GM21423 (cell line): ENCODE measurements around the gene GSTM4.

Experiments
- ATAC-seq: cut with Tn5 transposase; IDR thresholded peaks from one replicate; pipeline ENCODE4 v1.9.1; 2021; ENCODE audit warnings: mild to moderate bottlenecking, moderate library complexity; ENCODE audit not compliant: unreplicated experiment

Gene GSTM4

GRCh38 chr1:109655615-109656519 lies at the start of gene GSTM4:
Gene GSTM4, plus strand, starts transcription at chr1:109656099. Its CDS starts 291 bp downstream, at chr1:109656390.
- peak; percentile 94 for ATAC-seq

GRCh38 chr1:109609881-109610280 lies 46.0 kb upstream of the GSTM4 start:
- no peak for ATAC-seq

GRCh38 chr1:109610609-109611307 lies 45.1 kb upstream of the GSTM4 start:
- no peak for ATAC-seq

GRCh38 chr1:109611308-109611990 lies 44.5 kb upstream of the GSTM4 start:
- ATAC-seq, result no peak

DNA sequence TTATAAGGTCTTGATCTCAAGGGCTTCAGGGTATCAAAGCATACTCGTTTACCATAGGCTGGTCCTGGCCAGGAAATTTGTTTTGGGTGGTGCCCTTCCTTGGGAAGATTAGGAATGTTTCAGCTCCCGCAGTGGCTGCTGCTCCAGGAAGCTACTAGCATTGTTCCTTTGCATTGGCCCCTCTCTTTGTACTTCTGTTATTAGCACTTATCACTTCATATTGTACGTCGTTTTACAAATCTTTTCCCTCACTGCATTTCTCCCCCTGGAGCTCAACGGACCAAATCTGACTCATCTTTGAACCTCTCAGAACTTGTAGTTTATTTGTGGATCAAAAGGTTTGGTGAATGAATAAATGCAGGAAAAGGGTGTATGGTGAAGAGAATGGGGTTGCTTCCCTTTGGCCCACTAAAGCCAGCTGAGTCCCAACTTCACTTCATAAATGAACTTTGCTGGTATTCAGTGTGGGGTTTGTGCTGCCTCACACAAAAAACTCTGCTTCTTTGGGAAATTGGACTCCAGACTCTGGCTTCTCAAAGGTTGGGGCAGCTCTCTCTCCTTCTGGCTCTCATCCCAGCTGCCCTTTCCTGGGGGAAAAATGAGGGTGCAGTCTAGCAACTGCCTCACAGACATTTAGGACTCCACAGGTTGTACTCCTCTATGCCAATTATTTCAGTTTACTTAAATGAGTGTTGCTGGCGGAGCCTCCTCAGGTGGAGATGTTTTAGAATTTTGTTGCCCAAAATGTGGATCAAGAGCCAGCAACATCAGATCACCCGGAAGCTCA lies 42.3 kb upstream of the GSTM4 start:
- ATAC-seq, result no peak

- ATAC-seq, result no peak
Measured at GRCh38 chr1:109615879-109616278, 40.0 kb upstream of the GSTM4 start.

GRCh38 chr1:109616391-109616790 lies 39.5 kb upstream of the GSTM4 start:
- ATAC-seq, result no peak

GRCh38 chr1:109617291-109617801 lies 38.6 kb upstream of the GSTM4 start:
- ATAC-seq, result no peak

GRCh38 chr1:109618661-109619575 lies 37.0 kb upstream of the GSTM4 start:
- no peak for ATAC-seq

GRCh38 chr1:109619576-109620400 lies 36.1 kb upstream of the GSTM4 start, which contains the start of the genes AMPD2 and GNAT2:
Gene AMPD2, plus strand, starts transcription at chr1:109619837. Its CDS starts 1,339 bp downstream, at chr1:109621176.
Gene GNAT2, minus strand, starts transcription at chr1:109619616. Its CDS starts 6,746 bp downstream, at chr1:109612870.
- ATAC-seq, result peak; percentile 44

DNA sequence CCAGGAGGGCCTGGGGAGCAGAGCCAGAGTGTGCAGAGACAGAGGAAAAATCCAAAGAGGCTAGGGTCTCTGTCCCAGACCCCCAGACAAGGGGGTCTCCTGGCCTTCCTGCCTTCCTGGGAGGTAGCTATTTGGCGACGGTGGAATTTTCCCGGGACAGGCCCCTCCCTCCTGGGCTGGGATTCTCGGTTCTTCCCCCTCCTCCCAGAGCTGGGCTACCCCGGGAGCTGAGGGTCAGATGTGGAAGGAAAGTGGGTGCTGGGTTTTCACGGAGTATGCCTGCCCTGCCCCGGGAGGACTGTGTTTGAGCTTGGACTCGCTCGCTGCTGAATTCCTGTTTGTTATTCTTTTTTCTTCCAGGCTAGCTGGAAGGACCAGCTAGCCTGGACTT lies 35.5 kb upstream of the GSTM4 start:
- ATAC-seq, result no peak

- peak; percentile 62 for ATAC-seq
Measured at GRCh38 chr1:109620841-109621286, 35.0 kb upstream of the GSTM4 start.

DNA sequence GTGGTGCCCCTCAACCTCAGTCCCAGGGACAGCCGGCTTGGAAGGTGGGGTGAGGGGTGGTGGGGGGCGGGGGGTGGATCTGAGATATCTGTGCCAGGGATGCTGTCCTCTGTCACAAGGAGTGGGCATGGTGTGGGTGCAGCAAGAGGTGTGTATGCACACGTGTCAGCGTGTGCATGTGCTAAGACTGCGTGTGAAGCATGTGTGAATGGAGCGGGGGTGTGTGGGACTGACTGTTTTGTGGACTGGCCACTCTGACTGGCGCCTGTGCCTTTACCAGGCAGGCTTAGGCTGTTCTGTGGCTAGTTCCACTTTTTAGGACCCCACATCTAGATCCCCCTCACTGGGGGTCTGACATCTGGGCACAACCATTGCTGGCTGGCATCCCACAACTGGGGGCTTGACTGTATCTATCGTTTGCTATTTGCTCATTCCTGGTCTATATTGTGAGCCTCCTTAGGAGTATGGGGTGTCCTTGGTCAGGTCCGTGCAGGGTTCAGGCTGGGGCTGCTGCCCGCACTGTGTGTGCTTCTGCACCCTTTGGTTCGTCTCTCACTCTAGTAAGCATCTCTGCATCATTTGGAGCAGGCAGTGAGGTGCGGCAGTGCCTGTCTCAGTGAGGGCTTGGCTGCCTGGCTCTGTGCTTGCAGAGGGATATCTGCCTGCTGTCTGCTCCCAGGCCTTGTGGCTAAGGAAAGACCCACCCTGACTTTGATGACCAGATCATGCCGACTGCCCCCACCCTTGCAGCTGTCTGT lies 34.3 kb upstream of the GSTM4 start:
- no peak for ATAC-seq

DNA sequence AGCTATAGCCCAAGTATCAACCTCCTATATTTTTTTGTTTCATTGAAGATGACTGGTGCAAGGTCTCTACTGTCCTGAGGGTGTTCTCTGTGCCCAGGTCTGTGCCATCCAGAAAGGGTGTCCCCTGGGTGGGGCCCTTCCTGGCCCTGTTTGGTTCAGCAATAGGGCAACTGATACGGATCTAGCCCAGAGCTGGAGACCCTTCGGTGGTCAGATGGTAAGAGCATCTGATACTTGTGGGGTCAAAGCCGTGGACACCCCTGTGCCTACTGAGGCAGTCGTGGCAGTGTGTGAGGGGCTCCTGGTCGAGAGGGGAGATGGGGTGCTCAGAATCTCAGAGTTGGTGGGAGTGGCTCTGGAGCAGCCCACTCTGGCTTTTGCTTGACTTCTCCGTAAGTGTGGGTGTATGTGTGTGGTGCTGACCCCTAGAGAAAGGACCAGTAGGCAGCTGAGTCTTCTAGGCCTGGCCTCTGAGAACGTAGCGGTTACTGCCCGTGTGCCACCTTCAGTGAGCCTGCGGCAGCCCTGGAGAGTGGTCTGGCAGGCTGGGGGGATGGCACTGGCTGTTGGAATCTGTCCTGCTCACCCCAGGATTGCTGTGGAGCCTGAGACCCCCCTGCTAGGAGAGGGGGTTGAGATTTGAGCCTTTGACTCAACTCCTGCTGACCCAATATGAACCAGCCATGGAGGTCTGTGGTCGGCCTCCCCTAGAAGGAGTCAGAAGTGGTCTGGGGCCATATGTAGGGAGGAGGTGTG lies 33.6 kb upstream of the GSTM4 start:
- no peak for ATAC-seq

GRCh38 chr1:109622895-109623294 lies 33.0 kb upstream of the GSTM4 start:
- no peak for ATAC-seq

DNA sequence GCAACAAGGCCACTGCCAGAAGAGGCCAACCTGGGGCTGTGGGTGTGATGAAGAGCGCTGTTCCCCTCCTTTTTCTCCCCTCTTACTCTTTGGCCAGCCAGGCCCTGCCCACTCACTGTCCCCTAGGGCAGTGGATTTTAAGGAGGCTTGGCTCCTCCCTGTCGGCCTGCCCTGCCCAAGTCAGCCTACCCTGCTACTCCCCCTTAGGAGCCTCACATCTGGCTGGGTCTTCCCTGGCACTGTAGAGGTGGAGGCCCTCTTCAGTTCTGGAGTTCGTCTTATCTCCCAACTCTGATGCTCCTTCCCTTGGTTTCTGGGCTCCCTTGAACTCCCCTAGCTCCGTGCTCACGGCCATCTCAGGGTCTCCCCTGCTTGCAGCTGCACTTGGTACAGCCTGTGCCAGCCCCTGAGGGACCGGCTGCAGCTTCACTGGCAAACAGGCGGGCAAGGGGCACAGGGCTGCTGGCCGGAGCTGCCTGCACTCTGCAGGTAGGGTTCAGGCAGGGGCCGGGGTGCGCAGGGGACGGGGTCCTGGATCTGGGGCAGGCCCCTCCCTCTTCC lies 32.2 kb upstream of the GSTM4 start:
- no peak for ATAC-seq
